ENCODE measurements around the gene RBFA.

DNA sequence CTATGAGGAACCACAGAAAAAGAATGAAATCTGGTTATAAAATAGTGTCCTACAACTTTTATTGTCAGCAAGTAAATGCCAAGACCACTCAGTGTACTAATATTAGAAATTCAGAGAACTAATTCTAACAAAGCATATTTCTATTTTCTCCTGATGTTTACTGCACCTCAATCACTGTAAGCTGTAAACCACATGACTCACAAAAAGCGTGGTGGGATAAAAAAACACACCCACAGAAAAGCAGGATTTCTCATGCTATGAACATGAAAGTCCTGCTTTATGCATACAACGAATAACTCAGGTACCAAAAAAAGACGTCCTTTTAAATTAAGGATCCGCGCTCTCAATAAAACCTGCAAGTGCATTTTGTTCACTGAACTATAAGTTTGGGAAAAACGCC lies 46.7 kb upstream of the RBFA start:
- TF ChIP-seq, protein P1, sequence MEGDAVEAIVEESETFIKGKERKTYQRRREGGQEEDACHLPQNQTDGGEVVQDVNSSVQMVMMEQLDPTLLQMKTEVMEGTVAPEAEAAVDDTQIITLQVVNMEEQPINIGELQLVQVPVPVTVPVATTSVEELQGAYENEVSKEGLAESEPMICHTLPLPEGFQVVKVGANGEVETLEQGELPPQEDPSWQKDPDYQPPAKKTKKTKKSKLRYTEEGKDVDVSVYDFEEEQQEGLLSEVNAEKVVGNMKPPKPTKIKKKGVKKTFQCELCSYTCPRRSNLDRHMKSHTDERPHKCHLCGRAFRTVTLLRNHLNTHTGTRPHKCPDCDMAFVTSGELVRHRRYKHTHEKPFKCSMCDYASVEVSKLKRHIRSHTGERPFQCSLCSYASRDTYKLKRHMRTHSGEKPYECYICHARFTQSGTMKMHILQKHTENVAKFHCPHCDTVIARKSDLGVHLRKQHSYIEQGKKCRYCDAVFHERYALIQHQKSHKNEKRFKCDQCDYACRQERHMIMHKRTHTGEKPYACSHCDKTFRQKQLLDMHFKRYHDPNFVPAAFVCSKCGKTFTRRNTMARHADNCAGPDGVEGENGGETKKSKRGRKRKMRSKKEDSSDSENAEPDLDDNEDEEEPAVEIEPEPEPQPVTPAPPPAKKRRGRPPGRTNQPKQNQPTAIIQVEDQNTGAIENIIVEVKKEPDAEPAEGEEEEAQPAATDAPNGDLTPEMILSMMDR (IDR thresholded peaks at IDR 0.05): no peak
- no peak for TF ChIP-seq POLR2AphosphoS5 (IDR thresholded peaks at IDR 0.05)

Data from prostate gland (tissue), 2 donors.